Measurements from ENCODE around the gene ZDHHC12. TPM values are rescaled to one million over a fixed set of nuclear protein-coding genes. Genes with fewer than 3 reads are reported as not detected.

The ZDHHC12 gene
- total and polyA plus RNA-seq, 2 of the 13 experiments (the other 11 are each of a cell fraction or from before 2014, with no cell fraction given): 25.4 to 28.0 TPM

GRCh38 chr9:128685636-128686489 is 38.1 kb downstream of the ZDHHC12 start:
- in situ Hi-C loops (cut with HindIII; ENCODE audit: extremely low pct_ligation_motif_present, low pct_unique_long_range_greater_than_20kb): no loop called here
- Histone ChIP-seq H3K4me3 (replicated peaks in 1 of 3; ENCODE audit: insufficient read depth in 1 of 3, low read depth in 2 of 3, low read length in 3 of 3) (peak overlapping the region; percentile 60 to 83 (median 67)), H2AFZ (ENCODE audit: low read length) (peak overlapping the region; percentile 44), H3K4me2 (ENCODE audit: low read depth, low read length) (peak overlapping the region; percentile 95), H3K36me3 (replicated peaks in 1 of 2; ENCODE audit: control insufficient read depth in 1 of 2, insufficient read depth in 2 of 2, low read length in 2 of 2) (no peaks in the 10 kb centered on the region), H3K9ac (ENCODE audit: insufficient read depth, low read depth, low read length) (peak overlapping the region; percentile 87), H3K79me2 (ENCODE audit: insufficient read depth, low read length) (peaks cover 16% of the 10 kb centered on the region), H3K27ac (ENCODE audit: extremely low read length, insufficient read depth, low read length) (peak overlapping the region; percentile 73), H3K9me3 (ENCODE audit: low read length) (no peaks in the 10 kb centered on the region), H3K27me3 (ENCODE audit: control insufficient read depth in 1 of 2, insufficient read depth in 2 of 2, low read length in 2 of 2) (no peaks in the 10 kb centered on the region; a peak in 1 of 5 replicates), H4K20me1 (ENCODE audit: insufficient read depth, low read length) (peaks cover 8% of the 10 kb centered on the region), H3K4me1 (ENCODE audit: insufficient read depth, low read length) (peaks cover 54% of the 10 kb centered on the region)
- ATAC-seq (peak; percentile 5; the same call in 1 of the 3 replicates), FAIRE-seq (no peak), DNase-seq (ENCODE audit: low spot score) (no peak)
- CTCF ChIA-PET (ENCODE audit: low intra/inter-chr PET ratio, low total read pairs): no interaction called here
- WGBS (ENCODE audit: low lambda C conversion rate): 19% methylated on average over 10 of the region's 17 CpGs
- BruUV-seq (replicated peaks): no TSS peak
- intact Hi-C loops (cut with micrococcal nuclease; ENCODE audit: unreplicated experiment): loop anchor here (5.0 kb wide), 1 partner anchor 49 kb away; no protein-coding TSS in a partner anchor
- POLR2A ChIA-PET: interaction anchor here (1.1 to 5.0 kb wide), 8 partner anchors 9 to 190 kb away, joined by 3 to 33 read pairs (median 11); partner anchors contain the start of genes DYNC2I2 and ZDHHC12
- TF ChIP-seq ZNF569 (CRISPR knock-in tag; IDR thresholded peaks at IDR 0.05; ENCODE audit: borderline replicate concordance) (no peak), ZNF609 (CRISPR knock-in tag; IDR thresholded peaks at IDR 0.05; ENCODE audit: borderline replicate concordance) (no peak), ZNF570 (CRISPR knock-in tag; IDR thresholded peaks at IDR 0.05; ENCODE audit: borderline replicate concordance) (no peak), ZNF737 (CRISPR knock-in tag; IDR thresholded peaks at IDR 0.05; ENCODE audit: borderline replicate concordance) (no peak), ZSCAN25 (CRISPR knock-in tag; IDR thresholded peaks at IDR 0.05) (0 out of 2 replicates have a peak, but pooled peaks have one; percentile 39), HNRNPH1 (optimal IDR thresholded peaks at IDR 0.05; ENCODE audit: low read depth, low read length) (no peak), CHD2 (IDR thresholded peaks at IDR 0.05; ENCODE audit: low read depth, low read length) (no peak), GLI4 (CRISPR knock-in tag; IDR thresholded peaks at IDR 0.05; ENCODE audit: borderline replicate concordance) (no peak), ZNF121 (CRISPR knock-in tag; IDR thresholded peaks at IDR 0.05) (no peak), KAT8 (CRISPR knock-in tag; IDR thresholded peaks at IDR 0.05) (0 out of 2 replicates have a peak, but pooled peaks have one; percentile 32), FOXJ3 (CRISPR knock-in tag; IDR thresholded peaks at IDR 0.05; ENCODE audit: borderline replicate concordance) (no peak), DMTF1 (CRISPR knock-in tag; IDR thresholded peaks at IDR 0.05) (no peak), RELA (CRISPR knock-in tag; IDR thresholded peaks at IDR 0.05) (no peak), ZNF691 (CRISPR knock-in tag; IDR thresholded peaks at IDR 0.05; ENCODE audit: borderline replicate concordance, low read depth) (no peak), CREB1 (IDR thresholded peaks at IDR 0.05) (no peak), CREB1 (CRISPR knock-in tag; IDR thresholded peaks at IDR 0.05) (no peak)

All from HepG2 (cell line).